Osteocyte (in vitro differentiated cells): ENCODE data around the gene PHF23. TPM values are rescaled to one million over a fixed set of nuclear protein-coding genes. Genes with fewer than 3 reads are reported as not detected.
A peak's percentile ranks its signal among the peaks of the same experiment; 100 is the strongest.

Source experiments
- DNase-seq: peaks from one replicate; pipeline ENCODE4 v3.0.0; 2021; ENCODE audit warnings: mixed read lengths; ENCODE audit not compliant: unreplicated experiment; ENCODE audit errors: extremely low spot score
- H3K27ac Mint-ChIP-seq: one replicate; pipeline ENCODE4 v1.8.0; 2021; ENCODE audit warnings: mild to moderate bottlenecking, mixed read lengths; ENCODE audit not compliant: unreplicated experiment
- H3K27me3 Mint-ChIP-seq: one replicate; pipeline ENCODE4 v1.8.0; 2021; ENCODE audit warnings: mixed read lengths; ENCODE audit not compliant: unreplicated experiment
- H3K36me3 Mint-ChIP-seq: one replicate; pipeline ENCODE4 v1.8.0; 2021; ENCODE audit warnings: mixed read lengths; ENCODE audit not compliant: unreplicated experiment
- H3K4me1 Mint-ChIP-seq: one replicate; pipeline ENCODE4 v1.8.0; 2021; ENCODE audit warnings: mixed read lengths; ENCODE audit not compliant: unreplicated experiment
- H3K4me3 Mint-ChIP-seq: one replicate; pipeline ENCODE4 v1.8.0; 2021; ENCODE audit warnings: mild to moderate bottlenecking, moderate library complexity, mixed read lengths; ENCODE audit not compliant: unreplicated experiment
- H3K9me3 Mint-ChIP-seq: one replicate; pipeline ENCODE4 v1.8.0; 2021; ENCODE audit warnings: mixed read lengths; ENCODE audit not compliant: unreplicated experiment
- CTCF ChIP-seq: fragments of 200-600 bp; sonication (generic); IDR thresholded peaks from 2 replicates; pipeline ENCODE4 v1.5.0; 2021; ENCODE audit warnings: antibody characterized with exemption, mild to moderate bottlenecking, moderate library complexity
- total RNA-seq: library from RNA; stranded (reverse); gene quantifications from 2 replicates; pipeline ENCODE4 v1.2.1, GENCODE V29; 2021

The PHF23 gene
- total RNA-seq, 1 donor from 2014 or later, result 51.6 TPM

GRCh38 chr17:7208754-7209460 lies 30.4 kb downstream of the PHF23 start:
- H3K36me3 Mint-ChIP-seq, result peaks cover 1% of the 10 kb centered on the region
- H3K4me3 Mint-ChIP-seq, result no peak overlapping the region
- no peaks in the 10 kb centered on the region for H3K9me3 Mint-ChIP-seq

GRCh38 chr17:7208027-7208571 lies 31.2 kb downstream of the PHF23 start:
- TF ChIP-seq CTCF, result no peak
- DNase-seq, result no peak
- Mint-ChIP-seq H3K27me3 (no peaks in the 10 kb centered on the region), H3K4me1 (peaks cover 21% of the 10 kb centered on the region), H3K9me3 (no peaks in the 10 kb centered on the region), H3K36me3 (peaks cover 1% of the 10 kb centered on the region), H3K4me3 (no peak overlapping the region), H3K27ac (no peak overlapping the region)

More at GRCh38 chr17:7208754-7209460, 30.4 kb downstream of the PHF23 start:
- no peak overlapping the region for H3K27ac Mint-ChIP-seq
- H3K27me3 Mint-ChIP-seq, result no peaks in the 10 kb centered on the region
- DNase-seq, result no peak
- peaks cover 28% of the 10 kb centered on the region for H3K4me1 Mint-ChIP-seq
- no peak for TF ChIP-seq CTCF

- Mint-ChIP-seq H3K9me3 (no peaks in the 10 kb centered on the region), H3K27ac (peak overlapping the region; percentile 47), H3K36me3 (peaks cover 7% of the 10 kb centered on the region), H3K27me3 (no peaks in the 10 kb centered on the region), H3K4me3 (no peak overlapping the region), H3K4me1 (peaks cover 20% of the 10 kb centered on the region)
- no peak for TF ChIP-seq CTCF
- DNase-seq, result no peak
These were observed 31.9 kb downstream of the PHF23 start for GRCh38 chr17:7207120-7208001.

GRCh38 chr17:7205561-7205960 lies 33.7 kb downstream of the PHF23 start:
- H3K4me3 Mint-ChIP-seq, result peak overlapping the region; percentile 70
- TF ChIP-seq CTCF, result no peak
- peaks cover 15% of the 10 kb centered on the region for H3K36me3 Mint-ChIP-seq
- DNase-seq, result no peak
- H3K4me1 Mint-ChIP-seq, result peaks cover 16% of the 10 kb centered on the region
- peak overlapping the region; percentile 89 for H3K27ac Mint-ChIP-seq
- H3K9me3 Mint-ChIP-seq, result no peaks in the 10 kb centered on the region
- H3K27me3 Mint-ChIP-seq, result no peaks in the 10 kb centered on the region
